ENCODE data around the gene TBC1D10A.

- no peak for TF ChIP-seq POLR2A (IDR thresholded peaks at IDR 0.05)
- TF ChIP-seq, protein P1, sequence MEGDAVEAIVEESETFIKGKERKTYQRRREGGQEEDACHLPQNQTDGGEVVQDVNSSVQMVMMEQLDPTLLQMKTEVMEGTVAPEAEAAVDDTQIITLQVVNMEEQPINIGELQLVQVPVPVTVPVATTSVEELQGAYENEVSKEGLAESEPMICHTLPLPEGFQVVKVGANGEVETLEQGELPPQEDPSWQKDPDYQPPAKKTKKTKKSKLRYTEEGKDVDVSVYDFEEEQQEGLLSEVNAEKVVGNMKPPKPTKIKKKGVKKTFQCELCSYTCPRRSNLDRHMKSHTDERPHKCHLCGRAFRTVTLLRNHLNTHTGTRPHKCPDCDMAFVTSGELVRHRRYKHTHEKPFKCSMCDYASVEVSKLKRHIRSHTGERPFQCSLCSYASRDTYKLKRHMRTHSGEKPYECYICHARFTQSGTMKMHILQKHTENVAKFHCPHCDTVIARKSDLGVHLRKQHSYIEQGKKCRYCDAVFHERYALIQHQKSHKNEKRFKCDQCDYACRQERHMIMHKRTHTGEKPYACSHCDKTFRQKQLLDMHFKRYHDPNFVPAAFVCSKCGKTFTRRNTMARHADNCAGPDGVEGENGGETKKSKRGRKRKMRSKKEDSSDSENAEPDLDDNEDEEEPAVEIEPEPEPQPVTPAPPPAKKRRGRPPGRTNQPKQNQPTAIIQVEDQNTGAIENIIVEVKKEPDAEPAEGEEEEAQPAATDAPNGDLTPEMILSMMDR (IDR thresholded peaks at IDR 0.05) = no peak
- no peak for TF ChIP-seq POLR2AphosphoS5 (IDR thresholded peaks at IDR 0.05)
Measured at GRCh38 chr22:30272781-30273601, 53.8 kb downstream of the TBC1D10A start.

Data from prostate gland (tissue), 2 donors.